Astrocyte (in vitro differentiated cells and primary cell): ENCODE data around the gene EMP1. TPM values are rescaled to one million over a fixed set of nuclear protein-coding genes. Genes with fewer than 3 reads are reported as not detected.
A peak's percentile ranks its signal among the peaks of the same experiment; 100 is the strongest.

Source experiments
- DNase-seq: peaks from one replicate; pipeline ENCODE4 v3.0.0-alpha.2; 2010; ENCODE audit warnings: low read depth
- FAIRE-seq: peaks from 2 replicates; lab custom pipeline; 2011; peaks lifted over from hg19 to GRCh38; lab: Jason Lieb, UNC
- H2AFZ ChIP-seq: 2 replicates; pipeline ENCODE4 v1.6.0; 2012; ENCODE audit warnings: low read depth, low read length, inconsistent platforms
- H3K27ac ChIP-seq: 2 replicates; pipeline ENCODE4 v1.5.1; 2011; ENCODE audit warnings: low read depth, low read length, inconsistent platforms
- H3K27me3 ChIP-seq: 2 replicates; pipeline ENCODE4 v1.6.0; 2011; ENCODE audit warnings: low read length, inconsistent platforms; ENCODE audit not compliant: insufficient read depth
- H3K36me3 ChIP-seq: 2 replicates; pipeline ENCODE4 v1.5.1; 2011; ENCODE audit warnings: low read length, inconsistent platforms; ENCODE audit not compliant: insufficient read depth
- H3K4me1 ChIP-seq: 2 replicates; pipeline ENCODE4 v1.5.1; 2011; ENCODE audit warnings: low read length, inconsistent platforms; ENCODE audit not compliant: insufficient read depth
- H3K4me2 ChIP-seq: 2 replicates; pipeline ENCODE4 v1.6.0; 2012; ENCODE audit warnings: low read length, inconsistent platforms
- H3K4me3 ChIP-seq: 2 replicates; pipeline ENCODE4 v1.5.1; 2011; ENCODE audit warnings: low read depth, mild to moderate bottlenecking, low read length, inconsistent platforms; ENCODE audit not compliant: insufficient read depth
- H3K79me2 ChIP-seq: 2 replicates; pipeline ENCODE4 v1.6.0; 2012; ENCODE audit warnings: mild to moderate bottlenecking, low read length, inconsistent platforms; ENCODE audit not compliant: insufficient read depth
- H3K9ac ChIP-seq: 2 replicates; pipeline ENCODE4 v1.6.0; 2012; ENCODE audit warnings: mild to moderate bottlenecking, low read length, inconsistent platforms
- H3K9me3 ChIP-seq: 2 replicates; pipeline ENCODE4 v1.5.1; 2012; ENCODE audit warnings: low read depth, mild to moderate bottlenecking, low read length, inconsistent platforms; ENCODE audit not compliant: insufficient read depth
- H4K20me1 ChIP-seq: 2 replicates; pipeline ENCODE4 v1.6.0; 2012; ENCODE audit warnings: low read length, inconsistent platforms; ENCODE audit not compliant: insufficient read depth
- H3K27ac Mint-ChIP-seq: one replicate; pipeline ENCODE4 v1.8.0; 2021; ENCODE audit warnings: mild to moderate bottlenecking, mixed read lengths; ENCODE audit not compliant: unreplicated experiment
- H3K27me3 Mint-ChIP-seq: one replicate; pipeline ENCODE4 v1.8.0; 2021; ENCODE audit warnings: low read depth, mixed read lengths; ENCODE audit not compliant: unreplicated experiment
- H3K36me3 Mint-ChIP-seq: one replicate; pipeline ENCODE4 v1.8.0; 2021; ENCODE audit warnings: low read depth, mixed read lengths; ENCODE audit not compliant: unreplicated experiment
- H3K4me1 Mint-ChIP-seq: one replicate; pipeline ENCODE4 v1.8.0; 2021; ENCODE audit warnings: low read depth, mixed read lengths; ENCODE audit not compliant: unreplicated experiment
- H3K4me3 Mint-ChIP-seq: one replicate; pipeline ENCODE4 v1.8.0; 2021; ENCODE audit warnings: mild to moderate bottlenecking, moderate library complexity, mixed read lengths; ENCODE audit not compliant: unreplicated experiment
- H3K9me3 Mint-ChIP-seq: one replicate; pipeline ENCODE4 v1.8.0; 2021; ENCODE audit warnings: mild to moderate bottlenecking, mixed read lengths; ENCODE audit not compliant: unreplicated experiment
- EZH2 ChIP-seq: IDR thresholded peaks from 2 replicates; pipeline ENCODE4 v1.6.1; 2012; ENCODE audit warnings: mild to moderate bottlenecking, low read length, inconsistent platforms; ENCODE audit not compliant: insufficient read depth
- total RNA-seq: library from RNA; stranded (reverse); gene quantifications from 2 replicates; pipeline ENCODE4 v1.2.1, GENCODE V29; 2021
- TF ChIP-seq, protein P1 (sequence below): IDR thresholded peaks from 2 replicates; pipeline ENCODE4 v1.5.1; 2011; ENCODE audit warnings: low read depth, mild to moderate bottlenecking, inconsistent platforms, low read length, moderate library complexity; ENCODE audit not compliant: insufficient read depth

The EMP1 gene
- total RNA-seq, 1 donor from 2014 or later: 71.7 TPM

GRCh38 chr12:13175499-13175898 lies 21.0 kb upstream of the EMP1 start:
- Histone ChIP-seq H3K36me3 (no peaks in the 10 kb centered on the region), H3K9me3 (no peaks in the 10 kb centered on the region), H3K27me3 (no peaks in the 10 kb centered on the region), H3K4me2 (peak overlapping the region; percentile 0), H3K4me1 (peaks cover 78% of the 10 kb centered on the region), H3K79me2 (no peaks in the 10 kb centered on the region), H3K27ac (peak overlapping the region; percentile 0), H3K4me3 (no peak overlapping the region), H4K20me1 (no peaks in the 10 kb centered on the region), H2AFZ (no peak overlapping the region), H3K9ac (no peak overlapping the region)
- Mint-ChIP-seq H3K27ac (no peak overlapping the region), H3K4me1 (peaks cover 58% of the 10 kb centered on the region), H3K4me3 (no peak overlapping the region), H3K36me3 (no peaks in the 10 kb centered on the region), H3K9me3 (no peaks in the 10 kb centered on the region), H3K27me3 (no peaks in the 10 kb centered on the region)
- no peak for TF ChIP-seq EZH2
- TF ChIP-seq, protein P1, sequence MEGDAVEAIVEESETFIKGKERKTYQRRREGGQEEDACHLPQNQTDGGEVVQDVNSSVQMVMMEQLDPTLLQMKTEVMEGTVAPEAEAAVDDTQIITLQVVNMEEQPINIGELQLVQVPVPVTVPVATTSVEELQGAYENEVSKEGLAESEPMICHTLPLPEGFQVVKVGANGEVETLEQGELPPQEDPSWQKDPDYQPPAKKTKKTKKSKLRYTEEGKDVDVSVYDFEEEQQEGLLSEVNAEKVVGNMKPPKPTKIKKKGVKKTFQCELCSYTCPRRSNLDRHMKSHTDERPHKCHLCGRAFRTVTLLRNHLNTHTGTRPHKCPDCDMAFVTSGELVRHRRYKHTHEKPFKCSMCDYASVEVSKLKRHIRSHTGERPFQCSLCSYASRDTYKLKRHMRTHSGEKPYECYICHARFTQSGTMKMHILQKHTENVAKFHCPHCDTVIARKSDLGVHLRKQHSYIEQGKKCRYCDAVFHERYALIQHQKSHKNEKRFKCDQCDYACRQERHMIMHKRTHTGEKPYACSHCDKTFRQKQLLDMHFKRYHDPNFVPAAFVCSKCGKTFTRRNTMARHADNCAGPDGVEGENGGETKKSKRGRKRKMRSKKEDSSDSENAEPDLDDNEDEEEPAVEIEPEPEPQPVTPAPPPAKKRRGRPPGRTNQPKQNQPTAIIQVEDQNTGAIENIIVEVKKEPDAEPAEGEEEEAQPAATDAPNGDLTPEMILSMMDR: no peak
- FAIRE-seq: peak; percentile 93
- peak; percentile 70 for DNase-seq

DNA sequence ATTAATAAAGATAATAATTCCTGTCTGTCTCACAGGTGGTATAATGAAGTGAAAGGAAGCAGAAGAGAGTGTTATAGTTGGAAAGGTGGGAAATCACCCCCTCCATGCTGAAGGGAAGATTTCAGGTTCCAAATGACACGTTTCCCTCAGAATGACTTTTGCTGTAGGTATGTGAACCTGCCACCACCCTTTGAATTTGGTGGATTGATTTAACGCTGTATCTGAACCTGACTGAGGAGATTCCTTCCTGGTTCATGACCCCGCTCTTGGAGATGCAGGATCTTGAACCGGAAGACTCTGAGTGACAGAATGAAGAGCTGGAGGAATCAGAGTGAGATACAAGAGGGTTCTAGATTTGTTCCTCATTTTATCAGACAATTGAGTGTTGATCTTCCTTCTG lies 20.3 kb upstream of the EMP1 start:
- Mint-ChIP-seq H3K27me3 (no peaks in the 10 kb centered on the region), H3K4me3 (no peak overlapping the region), H3K27ac (no peak overlapping the region), H3K36me3 (no peaks in the 10 kb centered on the region), H3K9me3 (no peaks in the 10 kb centered on the region), H3K4me1 (peaks cover 50% of the 10 kb centered on the region)
- DNase-seq (no peak), FAIRE-seq (peak; percentile 32)
- Histone ChIP-seq H3K4me3 (no peak overlapping the region), H3K36me3 (no peaks in the 10 kb centered on the region), H3K79me2 (no peaks in the 10 kb centered on the region), H3K4me2 (peak overlapping the region; percentile 18), H2AFZ (no peak overlapping the region), H4K20me1 (no peaks in the 10 kb centered on the region), H3K9me3 (no peaks in the 10 kb centered on the region), H3K27me3 (no peaks in the 10 kb centered on the region), H3K4me1 (peaks cover 76% of the 10 kb centered on the region), H3K9ac (no peak overlapping the region), H3K27ac (no peak overlapping the region)
- no peak for TF ChIP-seq EZH2
- TF ChIP-seq, protein P1: no peak

GRCh38 chr12:13177373-13177772 lies 19.2 kb upstream of the EMP1 start:
- H3K4me1 Mint-ChIP-seq: peaks cover 47% of the 10 kb centered on the region
- DNase-seq (no peak), FAIRE-seq (no peak)
- Histone ChIP-seq H3K9me3 (no peaks in the 10 kb centered on the region), H2AFZ (no peak overlapping the region), H3K9ac (no peak overlapping the region), H3K36me3 (no peaks in the 10 kb centered on the region), H3K4me1 (peaks cover 65% of the 10 kb centered on the region), H3K27ac (no peak overlapping the region), H3K27me3 (no peaks in the 10 kb centered on the region), H3K4me2 (no peak overlapping the region), H4K20me1 (no peaks in the 10 kb centered on the region), H3K4me3 (no peak overlapping the region), H3K79me2 (no peaks in the 10 kb centered on the region)
- no peaks in the 10 kb centered on the region for H3K27me3 Mint-ChIP-seq
- no peak overlapping the region for H3K27ac Mint-ChIP-seq
- H3K36me3 Mint-ChIP-seq: no peaks in the 10 kb centered on the region
- H3K9me3 Mint-ChIP-seq: no peaks in the 10 kb centered on the region
- no peak for TF ChIP-seq EZH2
- TF ChIP-seq, protein P1: no peak
- H3K4me3 Mint-ChIP-seq: no peak overlapping the region
